Fibroblast of mammary gland (primary cell): ENCODE data around the gene PCSK4.
"Not testable (repeated sequence)": the region's sequence is repeated elsewhere in the genome, so short reads cannot be mapped to it uniquely, and the experiment has no call there.

ENCODE experiments used
- DNase-seq: peaks from one replicate; pipeline ENCODE4 v3.0.0-alpha.2; 2010; ENCODE audit warnings: low read depth
- H3K4me3 ChIP-seq: 2 replicates; pipeline ENCODE4 v1.5.1; 2011; ENCODE audit warnings: low read depth, mild to moderate bottlenecking, low read length, moderate library complexity; ENCODE audit not compliant: control insufficient read depth
- CTCF ChIP-seq: conservative IDR thresholded peaks from 2 replicates; pipeline ENCODE4 v1.5.1; 2011; ENCODE audit warnings: low read depth, low read length, inconsistent platforms; ENCODE audit not compliant: control insufficient read depth, insufficient read depth

The PCSK4 gene

GRCh38 chr19:1503925-1504773 lies 14.0 kb upstream of the PCSK4 start:
- no peak for DNase-seq
- no peak for TF ChIP-seq CTCF
- H3K4me3 ChIP-seq = no peak overlapping the region

- TF ChIP-seq CTCF = peak; percentile 55
- no peak overlapping the region for H3K4me3 ChIP-seq
- DNase-seq = peak; percentile 27
Observed at GRCh38 chr19:1503089-1503924, 13.2 kb upstream of the PCSK4 start.

- H3K4me3 ChIP-seq = no peak overlapping the region
- TF ChIP-seq CTCF = no peak
- no peak for DNase-seq
Observed at GRCh38 chr19:1502433-1503088, 12.4 kb upstream of the PCSK4 start.

- DNase-seq = no peak
- no peak overlapping the region for H3K4me3 ChIP-seq
- no peak for TF ChIP-seq CTCF
Observed at GRCh38 chr19:1501200-1501595, 11.0 kb upstream of the PCSK4 start.

- not testable (repeated sequence) for H3K4me3 ChIP-seq, DNase-seq
Observed at GRCh38 chr19:1499231-1499630, 9.1 kb upstream of the PCSK4 start.

- no peak overlapping the region for H3K4me3 ChIP-seq
- TF ChIP-seq CTCF = no peak
- DNase-seq = no peak
Observed at GRCh38 chr19:1497578-1498235, 7.6 kb upstream of the PCSK4 start.
